K562 (cell line): ENCODE data around the gene NUB1.

ENCODE experiments used
- CTCF ChIP-seq, 3 experiments: IDR thresholded peaks in 2 of 3; conservative IDR thresholded peaks in 1 of 3; 2 replicates each; pipeline ENCODE4 v1.5.1; 2011 to 2012; ENCODE audit warnings: low read length in 3 of 3, mild to moderate bottlenecking in 3 of 3, control low read depth in 2 of 3, improper control_type of control experiment in 1 of 3, inconsistent platforms in 1 of 3, low read depth in 1 of 3, mixed read lengths in 1 of 3, moderate library complexity in 1 of 3; ENCODE audit not compliant: insufficient read depth in 2 of 3
- ELK1 ChIP-seq: sonication (generic); formaldehyde crosslinking; IDR thresholded peaks from 2 replicates; pipeline ENCODE4 v1.8.1; 2022; ENCODE audit warnings: missing genetic modification reagents
- ERF ChIP-seq: fragments of 450-650 bp; formaldehyde crosslinking; IDR thresholded peaks from 2 replicates; pipeline ENCODE4 v1.4.0; 2020; ENCODE audit warnings: mild to moderate bottlenecking, mixed read lengths
- ETS2 ChIP-seq: IDR thresholded peaks from 2 replicates; pipeline ENCODE4 v1.6.1; 2016; ENCODE audit warnings: borderline replicate concordance, missing genetic modification characterization, mild to moderate bottlenecking, moderate library complexity, missing compliant biosample characterization; ENCODE audit not compliant: poor library complexity, severe bottlenecking
- KLF1 ChIP-seq: fragments of 450-650 bp; IDR thresholded peaks from 2 replicates; pipeline ENCODE4 v1.6.1; 2016; ENCODE audit warnings: missing genetic modification characterization, missing compliant biosample characterization
- ZBTB8A ChIP-seq: fragments of 450-650 bp; IDR thresholded peaks from 2 replicates; pipeline ENCODE4 v1.6.1; 2018; ENCODE audit warnings: mild to moderate bottlenecking, moderate library complexity; ENCODE audit not compliant: partially characterized antibody
- ZNF764 ChIP-seq: fragments of 250-450 bp; sonication (Bioruptor Pico); IDR thresholded peaks from 2 replicates; pipeline ENCODE4 v1.4.0; 2020; ENCODE audit warnings: low read depth, mild to moderate bottlenecking, moderate library complexity
- TF ChIP-seq, protein P1 (sequence below), 2 experiments: fragments of 450-650 bp; IDR thresholded peaks; 2 replicates each; pipeline ENCODE4 v1.6.1; 2016

DNA sequence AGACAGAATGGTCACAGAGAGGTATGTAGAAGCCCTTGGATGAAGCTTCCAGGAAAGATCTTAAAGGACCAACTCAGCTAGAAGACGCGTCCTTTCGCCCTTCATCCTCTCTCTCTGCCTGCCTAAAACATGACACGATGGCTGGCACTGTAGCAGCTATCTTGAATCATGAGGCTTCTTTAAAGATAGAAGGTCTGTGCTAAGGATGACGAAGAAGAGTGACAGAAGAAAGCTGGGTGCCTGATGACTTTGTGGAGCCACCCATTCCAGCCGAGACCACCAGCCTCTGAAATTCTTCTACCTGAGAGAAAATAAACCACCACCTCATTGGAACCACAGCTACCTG lies 42.7 kb downstream of the NUB1 start:
- TF ChIP-seq ZBTB8A (no peak), ELK1 (CRISPR knock-in tag) (no peak), ZNF764 (CRISPR knock-in tag) (no peak), ETS2 (tag) (no peak), KLF1 (no peak), CTCF (IDR thresholded peaks at IDR 0.05 in 2 of 3, conservative IDR thresholded peaks at IDR 0.05 in 1 of 3; ENCODE audit: insufficient read depth in 2 of 3, low read depth in 1 of 3, low read length in 3 of 3) (no peak), ERF (CRISPR knock-in tag) (no peak)
- TF ChIP-seq, protein P1, sequence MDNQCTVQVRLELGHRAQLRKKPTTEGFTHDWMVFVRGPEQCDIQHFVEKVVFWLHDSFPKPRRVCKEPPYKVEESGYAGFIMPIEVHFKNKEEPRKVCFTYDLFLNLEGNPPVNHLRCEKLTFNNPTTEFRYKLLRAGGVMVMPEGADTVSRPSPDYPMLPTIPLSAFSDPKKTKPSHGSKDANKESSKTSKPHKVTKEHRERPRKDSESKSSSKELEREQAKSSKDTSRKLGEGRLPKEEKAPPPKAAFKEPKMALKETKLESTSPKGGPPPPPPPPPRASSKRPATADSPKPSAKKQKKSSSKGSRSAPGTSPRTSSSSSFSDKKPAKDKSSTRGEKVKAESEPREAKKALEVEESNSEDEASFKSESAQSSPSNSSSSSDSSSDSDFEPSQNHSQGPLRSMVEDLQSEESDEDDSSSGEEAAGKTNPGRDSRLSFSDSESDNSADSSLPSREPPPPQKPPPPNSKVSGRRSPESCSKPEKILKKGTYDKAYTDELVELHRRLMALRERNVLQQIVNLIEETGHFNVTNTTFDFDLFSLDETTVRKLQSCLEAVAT (IDR thresholded peaks at IDR 0.05) = no peak
